Spleen (tissue), 7 donors: ENCODE data around the gene SH3GLB2.

ENCODE experiments used
- POLR2A ChIP-seq, 3 donors: fragments of 450-650 bp; IDR thresholded peaks; one replicate each; pipeline ENCODE4 v1.5.1; 2017; ENCODE audit warnings: antibody characterized with exemption in 3 of 3, mild to moderate bottlenecking in 1 of 3
- POLR2AphosphoS5 ChIP-seq, 3 donors: sonication (generic); formaldehyde crosslinking; IDR thresholded peaks; one replicate each; pipeline ENCODE4 v1.5.1; 2017; ENCODE audit warnings: antibody characterized with exemption in 3 of 3
- TF ChIP-seq, protein P1 (sequence below), 11 experiments: fragments of 200-600 bp in 7 of 11; fragments of 450-650 bp in 4 of 11; sonication (generic) in 4 of 11; IDR thresholded peaks in 8 of 11; conservative IDR thresholded peaks in 3 of 11; 1 replicate in 7 of 11; 2 replicates in 4 of 11; pipeline versions ENCODE4 v1.4.0 to v1.8.0; 2016 to 2021; ENCODE audit warnings: antibody characterized with exemption in 11 of 11, inconsistent platforms in 4 of 11, mild to moderate bottlenecking in 1 of 11
- donor health status: DM: no; HTN: no; CAD: no; lungs with moderate emphysema.
- donor health status: DM: no; HTN: no; CAD: no.
- donor health status: DM: no; HTN: no; CAD: no.

DNA sequence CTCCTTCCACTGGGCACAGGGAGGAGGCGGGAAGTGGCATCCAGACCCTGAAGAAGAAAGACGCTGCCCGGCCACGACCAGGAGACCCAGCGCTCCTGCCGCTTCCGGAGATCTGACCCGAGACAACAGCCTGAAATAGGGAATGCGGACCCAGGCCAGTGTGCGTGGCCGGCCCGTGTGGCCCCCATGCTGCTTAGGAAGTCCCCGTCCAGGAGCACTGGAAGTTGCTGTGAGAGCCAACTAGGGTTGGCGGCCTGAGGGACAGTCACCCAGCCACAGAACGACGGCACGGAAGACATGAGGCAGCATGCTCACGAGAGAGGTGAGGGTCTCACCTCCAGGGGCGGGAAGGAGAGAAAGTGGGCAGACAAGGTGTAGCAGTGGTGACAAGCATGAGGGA lies 17.0 kb downstream of the SH3GLB2 start:
- TF ChIP-seq, protein P1, sequence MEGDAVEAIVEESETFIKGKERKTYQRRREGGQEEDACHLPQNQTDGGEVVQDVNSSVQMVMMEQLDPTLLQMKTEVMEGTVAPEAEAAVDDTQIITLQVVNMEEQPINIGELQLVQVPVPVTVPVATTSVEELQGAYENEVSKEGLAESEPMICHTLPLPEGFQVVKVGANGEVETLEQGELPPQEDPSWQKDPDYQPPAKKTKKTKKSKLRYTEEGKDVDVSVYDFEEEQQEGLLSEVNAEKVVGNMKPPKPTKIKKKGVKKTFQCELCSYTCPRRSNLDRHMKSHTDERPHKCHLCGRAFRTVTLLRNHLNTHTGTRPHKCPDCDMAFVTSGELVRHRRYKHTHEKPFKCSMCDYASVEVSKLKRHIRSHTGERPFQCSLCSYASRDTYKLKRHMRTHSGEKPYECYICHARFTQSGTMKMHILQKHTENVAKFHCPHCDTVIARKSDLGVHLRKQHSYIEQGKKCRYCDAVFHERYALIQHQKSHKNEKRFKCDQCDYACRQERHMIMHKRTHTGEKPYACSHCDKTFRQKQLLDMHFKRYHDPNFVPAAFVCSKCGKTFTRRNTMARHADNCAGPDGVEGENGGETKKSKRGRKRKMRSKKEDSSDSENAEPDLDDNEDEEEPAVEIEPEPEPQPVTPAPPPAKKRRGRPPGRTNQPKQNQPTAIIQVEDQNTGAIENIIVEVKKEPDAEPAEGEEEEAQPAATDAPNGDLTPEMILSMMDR (IDR thresholded peaks at IDR 0.05 in 8 of 11, conservative IDR thresholded peaks at IDR 0.05 in 3 of 11) = no peak
- TF ChIP-seq POLR2A (IDR thresholded peaks at IDR 0.05) = no peak
- TF ChIP-seq POLR2AphosphoS5 (IDR thresholded peaks at IDR 0.05) = no peak
